ENCODE measurements around the gene ELAC2.

Gene ELAC2

GRCh38 chr17:12992676-12993075 lies 25.2 kb downstream of the ELAC2 start:
- peaks cover 5% of the 10 kb centered on the region; the same call in 1 of the 2 replicates for H3K36me3 ChIP-seq (ENCODE audit: low read length)
- no peaks in the 10 kb centered on the region for H3K27me3 ChIP-seq (ENCODE audit: low read length)
- H3K4me3 ChIP-seq (ENCODE audit: insufficient read depth, low read length, poor library complexity, severe bottlenecking) = no peak overlapping the region
- TF ChIP-seq CTCF (IDR thresholded peaks at IDR 0.05; ENCODE audit: insufficient read depth, low read length, poor library complexity, severe bottlenecking) (no peak), EZH2phosphoT487 (conservative IDR thresholded peaks at IDR 0.05; ENCODE audit: low read length) (no peak)
- H2AFZ ChIP-seq (ENCODE audit: low read depth, low read length, severe bottlenecking) = no peak overlapping the region
- peaks cover 5% of the 10 kb centered on the region; the same call in 1 of the 2 replicates for H3F3A ChIP-seq (ENCODE audit: insufficient read depth)
- H3K9ac ChIP-seq (ENCODE audit: low read length) = no peak overlapping the region
- H3K79me2 ChIP-seq (ENCODE audit: insufficient read depth, low read length) = no peaks in the 10 kb centered on the region
- no peak overlapping the region for H3K4me2 ChIP-seq (ENCODE audit: low read depth, low read length, poor library complexity, severe bottlenecking)
- no peaks in the 10 kb centered on the region for H3K9me2 ChIP-seq (replicated peaks; ENCODE audit: insufficient read depth, low read length)
- no peaks in the 10 kb centered on the region for H4K20me1 ChIP-seq (ENCODE audit: low read depth, low read length)
- no peak overlapping the region for H3K27ac ChIP-seq (ENCODE audit: low read depth, low read length)
- H3K9me3 ChIP-seq (ENCODE audit: insufficient read depth, low read length) = no peaks in the 10 kb centered on the region

GRCh38 chr17:12990926-12991325 lies 26.9 kb downstream of the ELAC2 start:
- H4K20me1 ChIP-seq (ENCODE audit: low read depth, low read length) = no peaks in the 10 kb centered on the region
- no peaks in the 10 kb centered on the region for H3K27me3 ChIP-seq (ENCODE audit: low read length)
- H3K9ac ChIP-seq (ENCODE audit: low read length) = no peak overlapping the region
- no peak overlapping the region for H3K27ac ChIP-seq (ENCODE audit: low read depth, low read length)
- H3K9me3 ChIP-seq (ENCODE audit: insufficient read depth, low read length) = no peaks in the 10 kb centered on the region
- H3K9me2 ChIP-seq (replicated peaks; ENCODE audit: insufficient read depth, low read length) = no peaks in the 10 kb centered on the region
- no peak overlapping the region for H2AFZ ChIP-seq (ENCODE audit: low read depth, low read length, severe bottlenecking)
- H3K79me2 ChIP-seq (ENCODE audit: insufficient read depth, low read length) = no peaks in the 10 kb centered on the region
- no peak overlapping the region for H3K4me2 ChIP-seq (ENCODE audit: low read depth, low read length, poor library complexity, severe bottlenecking)
- no peak overlapping the region for H3K4me3 ChIP-seq (ENCODE audit: insufficient read depth, low read length, poor library complexity, severe bottlenecking)
- H3K36me3 ChIP-seq (ENCODE audit: low read length) = peaks cover 5% of the 10 kb centered on the region; the same call in 1 of the 2 replicates
- peaks cover 5% of the 10 kb centered on the region; the same call in 1 of the 2 replicates for H3F3A ChIP-seq (ENCODE audit: insufficient read depth)
- TF ChIP-seq CTCF (IDR thresholded peaks at IDR 0.05; ENCODE audit: insufficient read depth, low read length, poor library complexity, severe bottlenecking) (no peak), EZH2phosphoT487 (conservative IDR thresholded peaks at IDR 0.05; ENCODE audit: low read length) (no peak)

- Histone ChIP-seq H3K79me2 (ENCODE audit: insufficient read depth, low read length) (no peaks in the 10 kb centered on the region), H3K9me3 (ENCODE audit: insufficient read depth, low read length) (no peaks in the 10 kb centered on the region), H3K27me3 (ENCODE audit: low read length) (no peaks in the 10 kb centered on the region), H4K20me1 (ENCODE audit: low read depth, low read length) (no peaks in the 10 kb centered on the region), H3K9ac (ENCODE audit: low read length) (no peak overlapping the region), H3F3A (ENCODE audit: insufficient read depth) (peaks cover 5% of the 10 kb centered on the region; the same call in 1 of the 2 replicates), H3K36me3 (ENCODE audit: low read length) (peaks cover 5% of the 10 kb centered on the region; the same call in 1 of the 2 replicates), H3K27ac (ENCODE audit: low read depth, low read length) (no peak overlapping the region), H3K4me2 (ENCODE audit: low read depth, low read length, poor library complexity, severe bottlenecking) (no peak overlapping the region), H3K4me3 (ENCODE audit: insufficient read depth, low read length, poor library complexity, severe bottlenecking) (no peak overlapping the region), H3K9me2 (replicated peaks; ENCODE audit: insufficient read depth, low read length) (no peaks in the 10 kb centered on the region), H2AFZ (ENCODE audit: low read depth, low read length, severe bottlenecking) (no peak overlapping the region)
- TF ChIP-seq EZH2phosphoT487 (conservative IDR thresholded peaks at IDR 0.05; ENCODE audit: low read length) = no peak
- no peak for TF ChIP-seq CTCF (IDR thresholded peaks at IDR 0.05; ENCODE audit: insufficient read depth, low read length, poor library complexity, severe bottlenecking)
Observed at GRCh38 chr17:12990041-12990808, 27.6 kb downstream of the ELAC2 start.
